K562 (cell line): Measurements from ENCODE around the gene GASK1A. TPM values are rescaled to one million over a fixed set of nuclear protein-coding genes. Genes with fewer than 3 reads are reported as not detected.

ENCODE experiments used
- CEBPG ChIP-seq, 3 experiments: fragments of 200-800 bp in 1 of 3; sonication (Bioruptor generic) in 1 of 3; sonication (generic) in 1 of 3; formaldehyde crosslinking in 1 of 3; IDR thresholded peaks in 2 of 3; conservative IDR thresholded peaks in 1 of 3; 2 replicates each; pipeline versions ENCODE4 v1.6.1 to v1.8.0; 2016 to 2022; ENCODE audit warnings: missing compliant biosample characterization in 2 of 3, missing genetic modification characterization in 2 of 3, mild to moderate bottlenecking in 1 of 3, missing genetic modification reagents in 1 of 3
- JUND ChIP-seq, 2 experiments: IDR thresholded peaks; 2 replicates in 1 of 2; 3 replicates in 1 of 2; pipeline ENCODE4 v1.6.1; 2011; ENCODE audit warnings: borderline replicate concordance in 2 of 2, low read depth in 2 of 2, low read length in 2 of 2, improper control_type of control experiment in 1 of 2, missing biosample characterization in 1 of 2, missing genetic modification characterization in 1 of 2, missing genetic modification reagents in 1 of 2
- MTA2 ChIP-seq: fragments of 450-650 bp; IDR thresholded peaks from 2 replicates; pipeline ENCODE4 v1.6.1; 2016; ENCODE audit warnings: low read depth
- NELFE ChIP-seq: IDR thresholded peaks from 2 replicates; pipeline ENCODE4 v1.6.1; 2011; ENCODE audit warnings: mild to moderate bottlenecking; ENCODE audit not compliant: insufficient read depth, insufficient read length
- POLR2H ChIP-seq: IDR thresholded peaks from 2 replicates; pipeline ENCODE4 v1.6.1; 2016; ENCODE audit warnings: missing genetic modification characterization, low read depth, mild to moderate bottlenecking, control low read depth, missing compliant biosample characterization, moderate library complexity
- RB1 ChIP-seq: fragments of 450-650 bp; IDR thresholded peaks from 2 replicates; pipeline ENCODE4 v1.6.1; 2017; ENCODE audit warnings: low read depth, mild to moderate bottlenecking
- SETDB1 ChIP-seq: IDR thresholded peaks from one replicate; pipeline ENCODE4 v1.6.1; 2012; ENCODE audit warnings: low read length, control low read depth, inconsistent platforms
- SLC30A9 ChIP-seq: fragments of 250-450 bp; sonication (Bioruptor Pico); IDR thresholded peaks from 2 replicates; pipeline ENCODE4 v1.8.0; 2022; ENCODE audit warnings: mild to moderate bottlenecking, moderate library complexity
- SMARCB1 ChIP-seq: IDR thresholded peaks from 2 replicates; pipeline ENCODE4 v1.6.1; 2011; ENCODE audit warnings: improper control_type of control experiment, low read depth; ENCODE audit not compliant: insufficient read length
- SRSF1 ChIP-seq: fragments of 200-400 bp; formaldehyde crosslinking; IDR thresholded peaks from 2 replicates; pipeline ENCODE4 v1.6.1; 2017; ENCODE audit warnings: mild to moderate bottlenecking, low read depth, low read length, moderate library complexity
- TAF7 ChIP-seq: fragments of 450-650 bp; IDR thresholded peaks from 2 replicates; pipeline ENCODE4 v1.6.1; 2016; ENCODE audit warnings: missing genetic modification characterization, missing compliant biosample characterization
- TAL1 ChIP-seq: fragments of 450-650 bp; IDR thresholded peaks from 2 replicates; pipeline ENCODE4 v1.6.1; 2016; ENCODE audit warnings: mild to moderate bottlenecking
- ZNF316 ChIP-seq: fragments of 450-650 bp; IDR thresholded peaks from 2 replicates; pipeline ENCODE4 v1.6.1; 2016
- ZNF589 ChIP-seq: fragments of 200-800 bp; sonication (Bioruptor generic); IDR thresholded peaks from 2 replicates; pipeline ENCODE4 v1.6.1; 2016; ENCODE audit warnings: low read depth, missing genetic modification characterization, missing compliant biosample characterization
- ZNF766 ChIP-seq: fragments of 200-800 bp; sonication (Bioruptor generic); conservative IDR thresholded peaks from 2 replicates; pipeline ENCODE4 v1.6.1; 2016; ENCODE audit warnings: missing genetic modification characterization, missing compliant biosample characterization
- ZNF830 ChIP-seq: fragments of 250-450 bp; sonication (Bioruptor Pico); IDR thresholded peaks from 2 replicates; pipeline ENCODE4 v1.5.0; 2021; ENCODE audit warnings: mild to moderate bottlenecking
- polyA plus RNA-seq, 8 experiments: library from polyadenylated mRNA; depleted of rRNA in 4 of 8; stranded (reverse) in 5 of 8; unstranded in 3 of 8; fragments of >200 nt; fragmentation: Nextera tagmentation in 2 of 8; fragmentation: Illumina TruSeq in 1 of 8; extraction: Ambion mirVana in 2 of 8; extraction: Trizol in 1 of 8; gene quantifications; 2 replicates each; pipeline versions ENCODE4 v1.2.1 to v1.2.3, GENCODE V29; 2011 to 2014; ENCODE audit warnings: inconsistent platforms in 1 of 8, missing spikeins in 1 of 8
- total RNA-seq, 7 experiments: library from RNA; depleted of rRNA in 6 of 7; stranded (reverse); fragments of >200 nt in 6 of 7; fragmentation: Illumina TruSeq in 2 of 7; extraction: Trizol in 2 of 7; gene quantifications; 2 replicates each; pipeline versions ENCODE4 v1.2.1 to v1.2.3, GENCODE V29; 2011 to 2021; ENCODE audit warnings: low replicate concordance in 1 of 7
- TF ChIP-seq, protein P1 (sequence below): fragments of 200-800 bp; sonication (Bioruptor generic); IDR thresholded peaks from 2 replicates; pipeline ENCODE4 v1.6.1; 2017; ENCODE audit warnings: missing genetic modification characterization, missing compliant biosample characterization
- TF ChIP-seq, protein P2 (sequence below): fragments of 250-450 bp; sonication (Bioruptor Pico); IDR thresholded peaks from 2 replicates; pipeline ENCODE4 v1.4.0; 2020; ENCODE audit warnings: mild to moderate bottlenecking
- TF ChIP-seq, protein P3 (sequence below), 2 experiments: fragments of 450-650 bp in 1 of 2; sonication (generic) in 1 of 2; formaldehyde crosslinking in 1 of 2; IDR thresholded peaks in 1 of 2; conservative IDR thresholded peaks in 1 of 2; 2 replicates each; pipeline versions ENCODE4 v1.6.1 to v1.8.1; 2016 to 2023; ENCODE audit warnings: mild to moderate bottlenecking in 2 of 2, moderate library complexity in 2 of 2, inconsistent platforms in 1 of 2, missing genetic modification reagents in 1 of 2
- TF ChIP-seq, protein P4 (sequence below): fragments of 250-450 bp; sonication (Bioruptor Pico); IDR thresholded peaks from 2 replicates; pipeline ENCODE4 v1.5.1; 2021; ENCODE audit warnings: mild to moderate bottlenecking
- TF ChIP-seq, protein P5 (sequence below): IDR thresholded peaks from 2 replicates; pipeline ENCODE4 v1.6.1; 2012; ENCODE audit warnings: low read depth, low read length, improper control_type of control experiment, borderline replicate concordance

GASK1A gene
- total and polyA plus RNA-seq, 9 of the 15 experiments (the other 6 are each of a cell fraction or from before 2014, with no cell fraction given) = 0.04 to 0.11 (median 0.05) TPM; not detected in 5

DNA sequence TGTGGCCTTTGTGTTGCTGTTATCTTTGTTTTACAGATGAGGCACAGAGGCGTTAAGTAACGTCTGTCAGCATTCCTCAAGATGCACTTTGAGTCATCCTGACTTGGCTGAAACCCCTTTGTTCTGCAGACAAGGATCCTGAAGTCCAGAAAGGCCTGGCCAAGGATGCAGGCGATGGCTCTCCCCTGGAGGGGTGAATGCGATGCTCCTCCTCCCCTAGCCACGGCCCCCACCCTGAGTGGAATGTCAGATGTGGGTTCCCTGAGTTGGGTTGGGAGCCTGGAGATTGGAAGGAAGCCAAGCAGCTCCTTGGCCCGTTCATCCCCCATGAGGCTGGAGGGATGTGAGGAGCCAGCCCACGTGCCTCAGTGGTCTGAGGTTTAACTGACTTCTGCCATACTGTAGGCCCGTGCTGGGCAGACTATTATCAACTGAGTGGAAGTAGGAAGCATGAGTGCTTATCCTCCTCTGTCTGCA lies 83.5 kb downstream of the GASK1A start (continued):
- TF ChIP-seq, protein P1, sequence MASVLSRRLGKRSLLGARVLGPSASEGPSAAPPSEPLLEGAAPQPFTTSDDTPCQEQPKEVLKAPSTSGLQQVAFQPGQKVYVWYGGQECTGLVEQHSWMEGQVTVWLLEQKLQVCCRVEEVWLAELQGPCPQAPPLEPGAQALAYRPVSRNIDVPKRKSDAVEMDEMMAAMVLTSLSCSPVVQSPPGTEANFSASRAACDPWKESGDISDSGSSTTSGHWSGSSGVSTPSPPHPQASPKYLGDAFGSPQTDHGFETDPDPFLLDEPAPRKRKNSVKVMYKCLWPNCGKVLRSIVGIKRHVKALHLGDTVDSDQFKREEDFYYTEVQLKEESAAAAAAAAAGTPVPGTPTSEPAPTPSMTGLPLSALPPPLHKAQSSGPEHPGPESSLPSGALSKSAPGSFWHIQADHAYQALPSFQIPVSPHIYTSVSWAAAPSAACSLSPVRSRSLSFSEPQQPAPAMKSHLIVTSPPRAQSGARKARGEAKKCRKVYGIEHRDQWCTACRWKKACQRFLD = no peak
- TF ChIP-seq NELFE = no peak
- no peak for TF ChIP-seq POLR2H
- TF ChIP-seq TAF7 (tag) = no peak
- TF ChIP-seq ZNF830 (CRISPR knock-in tag) = no peak
- no peak for TF ChIP-seq ZNF766 (CRISPR knock-in tag)
- TF ChIP-seq CEBPG (CRISPR knock-in tag; IDR thresholded peaks at IDR 0.05) = no peak
- no peak for TF ChIP-seq CEBPG (tag; conservative IDR thresholded peaks at IDR 0.05 in 1 of 2, IDR thresholded peaks at IDR 0.05 in 1 of 2)
- TF ChIP-seq, protein P2, sequence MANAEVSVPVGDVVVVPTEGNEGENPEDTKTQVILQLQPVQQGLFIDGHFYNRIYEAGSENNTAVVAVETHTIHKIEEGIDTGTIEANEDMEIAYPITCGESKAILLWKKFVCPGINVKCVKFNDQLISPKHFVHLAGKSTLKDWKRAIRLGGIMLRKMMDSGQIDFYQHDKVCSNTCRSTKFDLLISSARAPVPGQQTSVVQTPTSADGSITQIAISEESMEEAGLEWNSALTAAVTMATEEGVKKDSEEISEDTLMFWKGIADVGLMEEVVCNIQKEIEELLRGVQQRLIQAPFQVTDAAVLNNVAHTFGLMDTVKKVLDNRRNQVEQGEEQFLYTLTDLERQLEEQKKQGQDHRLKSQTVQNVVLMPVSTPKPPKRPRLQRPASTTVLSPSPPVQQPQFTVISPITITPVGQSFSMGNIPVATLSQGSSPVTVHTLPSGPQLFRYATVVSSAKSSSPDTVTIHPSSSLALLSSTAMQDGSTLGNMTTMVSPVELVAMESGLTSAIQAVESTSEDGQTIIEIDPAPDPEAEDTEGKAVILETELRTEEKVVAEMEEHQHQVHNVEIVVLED (CRISPR knock-in tag) = no peak
- TF ChIP-seq ZNF589 (CRISPR knock-in tag) = no peak
- no peak for TF ChIP-seq SMARCB1
- no peak for TF ChIP-seq SRSF1
- TF ChIP-seq, protein P3, sequence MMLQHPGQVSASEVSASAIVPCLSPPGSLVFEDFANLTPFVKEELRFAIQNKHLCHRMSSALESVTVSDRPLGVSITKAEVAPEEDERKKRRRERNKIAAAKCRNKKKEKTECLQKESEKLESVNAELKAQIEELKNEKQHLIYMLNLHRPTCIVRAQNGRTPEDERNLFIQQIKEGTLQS (IDR thresholded peaks at IDR 0.05) = no peak
- TF ChIP-seq, protein P3 (CRISPR knock-in tag; conservative IDR thresholded peaks at IDR 0.05) = no peak
- no peak for TF ChIP-seq SETDB1
- TF ChIP-seq SLC30A9 (CRISPR knock-in tag) = no peak
- TF ChIP-seq, protein P4, sequence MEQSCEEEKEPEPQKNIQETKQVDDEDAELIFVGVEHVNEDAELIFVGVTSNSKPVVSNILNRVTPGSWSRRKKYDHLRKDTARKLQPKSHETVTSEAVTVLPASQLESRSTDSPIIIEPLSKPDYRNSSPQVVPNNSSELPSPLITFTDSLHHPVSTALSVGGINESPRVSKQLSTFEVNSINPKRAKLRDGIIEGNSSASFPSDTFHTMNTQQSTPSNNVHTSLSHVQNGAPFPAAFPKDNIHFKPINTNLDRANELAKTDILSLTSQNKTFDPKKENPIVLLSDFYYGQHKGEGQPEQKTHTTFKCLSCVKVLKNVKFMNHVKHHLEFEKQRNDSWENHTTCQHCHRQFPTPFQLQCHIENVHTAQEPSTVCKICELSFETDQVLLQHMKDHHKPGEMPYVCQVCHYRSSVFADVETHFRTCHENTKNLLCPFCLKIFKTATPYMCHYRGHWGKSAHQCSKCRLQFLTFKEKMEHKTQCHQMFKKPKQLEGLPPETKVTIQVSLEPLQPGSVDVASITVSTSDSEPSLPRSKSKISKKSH (CRISPR knock-in tag) = no peak
- TF ChIP-seq TAL1 = peak; percentile 52
- TF ChIP-seq ZNF316 = peak; percentile 14; the same call in 1 of the 2 replicates
- TF ChIP-seq, protein P5, sequence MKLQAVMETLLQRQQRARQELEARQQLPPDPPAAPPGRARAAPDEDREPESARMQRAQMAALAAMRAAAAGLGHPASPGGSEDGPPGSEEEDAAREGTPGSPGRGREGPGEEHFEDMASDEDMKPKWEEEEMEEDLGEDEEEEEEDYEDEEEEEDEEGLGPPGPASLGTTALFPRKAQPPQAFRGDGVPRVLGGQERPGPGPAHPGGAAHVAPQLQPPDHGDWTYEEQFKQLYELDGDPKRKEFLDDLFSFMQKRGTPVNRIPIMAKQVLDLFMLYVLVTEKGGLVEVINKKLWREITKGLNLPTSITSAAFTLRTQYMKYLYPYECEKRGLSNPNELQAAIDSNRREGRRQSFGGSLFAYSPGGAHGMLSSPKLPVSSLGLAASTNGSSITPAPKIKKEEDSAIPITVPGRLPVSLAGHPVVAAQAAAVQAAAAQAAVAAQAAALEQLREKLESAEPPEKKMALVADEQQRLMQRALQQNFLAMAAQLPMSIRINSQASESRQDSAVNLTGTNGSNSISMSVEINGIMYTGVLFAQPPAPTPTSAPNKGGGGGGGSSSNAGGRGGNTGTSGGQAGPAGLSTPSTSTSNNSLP = no peak
- TF ChIP-seq RB1 = no peak
- TF ChIP-seq MTA2 = peak; percentile 36; the same call in 1 of the 2 replicates
- TF ChIP-seq JUND (IDR thresholded peaks at IDR 0.05; ENCODE audit: borderline replicate concordance, low read depth, low read length) = peak; percentile 56; the same call in 1 of the 2 replicates
- TF ChIP-seq JUND (tag; IDR thresholded peaks at IDR 0.05; ENCODE audit: borderline replicate concordance, low read depth, low read length) = no peak
